ENCODE measurements around the gene CHRM2.
"Not testable (repeated sequence)": the region's sequence is repeated elsewhere in the genome, so short reads cannot be mapped to it uniquely, and the experiment has no call there.

Gene CHRM2

DNA sequence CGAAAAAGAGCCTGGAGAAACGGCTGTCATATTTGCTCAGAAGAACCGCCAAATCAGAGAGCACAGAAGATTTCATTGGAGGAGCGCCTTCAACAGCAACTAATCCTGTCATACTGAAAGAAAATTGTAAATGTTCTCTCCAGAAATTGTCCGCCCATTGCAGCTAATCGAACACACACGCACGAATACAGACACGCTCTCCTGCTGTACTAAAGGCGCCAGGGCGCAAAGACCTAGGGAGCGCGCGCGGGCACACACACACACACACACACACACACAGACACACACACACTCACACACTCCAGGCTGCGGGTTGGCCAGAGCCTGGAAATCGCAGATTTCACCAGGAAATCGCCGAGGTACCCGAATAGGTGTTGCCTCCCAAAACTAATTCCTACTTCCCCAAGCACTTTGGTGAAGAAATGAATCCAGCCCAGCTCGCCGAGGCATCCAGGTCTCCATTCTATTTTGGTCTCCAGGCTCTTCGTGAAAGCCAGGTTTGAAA, at the start of gene CHRM2:
TSS of gene CHRM2 (plus strand) at position 157 of the 505 bp plus-strand sequence. CDS start 146,214 bp downstream, outside the sequence.
- DNase-seq (ENCODE audit: low read depth in 2 of 2), result no peak

DNA sequence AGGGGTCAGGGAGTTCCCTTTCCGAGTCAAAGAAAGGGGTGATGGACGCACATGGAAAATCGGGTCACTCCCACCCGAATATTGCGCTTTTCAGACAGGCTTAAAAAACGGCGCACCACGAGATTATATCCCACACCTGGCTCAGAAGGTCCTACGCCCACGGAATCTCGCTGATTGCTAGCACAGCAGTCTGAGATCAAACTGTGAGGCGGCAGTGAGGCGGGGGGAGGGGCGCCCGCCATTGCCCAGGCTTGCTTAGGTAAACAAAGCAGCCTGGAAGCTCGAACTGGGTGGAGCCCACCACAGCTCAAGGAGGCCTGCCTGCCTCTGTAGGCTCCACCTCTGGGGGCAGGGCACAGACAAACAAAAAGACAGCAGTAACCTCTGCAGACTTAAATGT, 37.1 kb upstream of the CHRM2 start:
- DNase-seq (ENCODE audit: low read depth in 2 of 2), result not testable (repeated sequence)

DNA sequence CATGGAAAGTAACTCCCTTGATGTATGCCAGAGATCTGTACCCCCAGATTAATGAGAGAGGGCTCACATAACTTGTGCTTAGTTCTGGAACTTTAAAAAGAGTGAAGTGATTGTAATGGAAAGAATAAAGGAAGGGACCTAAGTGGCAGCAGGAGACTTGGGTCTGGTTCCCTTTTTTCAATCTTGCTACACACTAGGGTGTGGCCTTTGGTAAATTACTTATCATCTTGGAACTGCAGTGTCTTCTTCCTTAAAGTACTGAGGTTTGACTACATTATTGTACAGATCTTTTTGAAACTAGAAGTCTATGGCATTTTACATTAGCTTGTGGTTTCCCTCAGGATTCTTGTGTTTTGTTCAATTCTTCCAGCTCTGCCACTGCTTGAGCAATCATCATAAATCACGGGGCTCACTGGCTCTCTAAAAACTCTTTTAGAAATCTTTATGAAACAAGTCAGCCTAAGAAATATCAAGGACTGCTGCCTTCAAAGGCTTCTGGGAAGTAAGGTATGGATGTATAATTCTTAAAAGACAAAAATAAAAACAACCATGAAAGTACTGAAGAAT, 22.5 kb upstream of the CHRM2 start:
- no peak for DNase-seq (ENCODE audit: low read depth in 2 of 2)

DNA sequence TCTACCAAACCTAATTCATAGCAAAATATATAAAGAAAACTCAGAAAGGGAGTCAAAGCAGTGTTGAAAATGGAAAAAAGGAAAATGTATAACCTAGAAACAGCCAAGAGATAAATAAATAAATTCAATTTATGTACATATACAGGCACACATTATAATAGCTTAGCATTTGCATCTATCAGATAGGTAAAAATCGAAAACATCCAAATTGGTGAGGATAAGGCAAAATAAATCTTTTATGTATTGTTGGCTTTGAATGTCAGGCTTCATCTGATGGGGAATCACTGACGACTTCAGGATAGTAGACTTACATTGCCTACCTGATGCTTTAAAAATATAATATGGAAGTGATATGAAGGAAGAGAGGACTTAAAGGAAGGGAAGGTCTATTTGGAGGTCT, 20.6 kb upstream of the CHRM2 start:
- DNase-seq (ENCODE audit: low read depth in 2 of 2), result no peak

DNA sequence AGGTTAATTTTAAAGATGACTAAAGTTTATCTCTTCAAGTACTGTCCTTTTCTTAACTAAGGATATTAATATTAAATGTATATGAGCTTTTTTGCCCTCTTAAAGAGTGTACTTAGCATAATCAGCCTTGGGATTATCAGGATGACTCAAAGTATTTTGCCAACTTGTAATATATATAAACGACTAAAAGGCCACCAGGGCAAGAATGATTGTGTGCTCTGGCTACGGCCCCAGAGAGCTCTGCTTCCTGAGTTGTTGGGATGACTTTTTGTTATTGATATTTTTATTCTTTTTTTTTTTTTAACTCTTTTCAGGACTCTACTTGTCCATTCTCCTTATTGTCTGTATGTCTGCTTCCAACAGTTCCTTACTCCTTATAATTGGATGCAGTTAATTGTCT, 14.8 kb upstream of the CHRM2 start:
- no peak for DNase-seq (ENCODE audit: low read depth in 2 of 2)

DNA sequence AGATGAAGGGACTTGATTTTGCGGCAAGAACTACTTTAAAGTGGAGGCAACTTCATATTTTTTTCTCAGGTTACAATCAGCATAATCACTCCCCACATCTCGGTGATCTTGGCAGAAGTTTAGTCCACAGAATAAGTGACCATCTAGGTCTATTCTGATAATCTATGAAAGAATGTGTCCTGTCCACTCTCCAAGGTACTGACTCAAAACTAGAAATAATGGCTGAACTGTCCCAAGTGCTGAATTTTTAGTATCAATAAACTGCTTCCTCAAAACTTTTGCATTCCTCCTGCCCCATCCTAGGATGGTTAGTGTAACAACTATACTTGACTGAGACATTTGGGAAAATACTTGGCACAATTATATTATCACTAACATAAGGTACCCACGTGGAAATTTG, 10.9 kb upstream of the CHRM2 start:
- DNase-seq (ENCODE audit: low read depth in 2 of 2), result no peak

DNA sequence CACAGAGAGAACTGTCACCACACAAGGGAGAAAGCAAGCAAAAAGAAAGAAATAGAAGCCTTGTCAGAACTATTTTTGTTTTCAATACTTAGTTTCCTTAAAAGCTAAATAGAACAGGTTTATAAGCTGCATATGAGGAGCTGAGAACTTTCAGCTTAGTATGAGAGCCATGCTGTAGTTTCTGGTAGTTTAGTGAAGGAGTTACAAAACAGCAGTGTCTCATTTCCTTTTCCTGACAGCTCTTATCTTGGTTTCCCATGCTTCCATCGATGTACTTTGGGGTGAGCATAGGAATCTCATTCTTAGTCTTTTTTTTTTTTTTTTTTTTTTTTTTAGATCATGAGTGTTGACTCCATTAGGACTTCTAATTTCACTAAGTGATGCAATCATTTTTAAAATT, 8.6 kb upstream of the CHRM2 start:
- DNase-seq (ENCODE audit: low read depth in 2 of 2), result no peak

DNA sequence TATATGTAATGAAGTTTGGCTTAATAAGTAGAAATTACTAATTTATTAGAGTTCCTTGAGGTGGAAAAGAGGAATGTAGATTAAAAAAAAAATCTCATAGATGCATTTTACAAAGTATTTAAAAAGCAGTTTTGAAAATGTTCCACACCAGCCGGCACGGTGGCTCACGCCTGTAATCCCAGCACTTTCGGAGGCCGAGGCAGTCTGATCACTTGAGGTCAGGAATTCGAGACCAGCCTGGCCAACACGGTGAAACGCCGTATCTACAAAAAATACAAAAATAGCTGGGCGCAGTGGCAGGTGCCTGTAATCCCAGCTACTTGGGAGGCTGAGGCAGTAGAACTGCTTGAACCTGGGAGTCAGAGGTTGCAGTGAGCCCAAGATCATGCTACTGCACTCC, 3.2 kb upstream of the CHRM2 start:
- no peak for DNase-seq (ENCODE audit: low read depth in 2 of 2)

DNA sequence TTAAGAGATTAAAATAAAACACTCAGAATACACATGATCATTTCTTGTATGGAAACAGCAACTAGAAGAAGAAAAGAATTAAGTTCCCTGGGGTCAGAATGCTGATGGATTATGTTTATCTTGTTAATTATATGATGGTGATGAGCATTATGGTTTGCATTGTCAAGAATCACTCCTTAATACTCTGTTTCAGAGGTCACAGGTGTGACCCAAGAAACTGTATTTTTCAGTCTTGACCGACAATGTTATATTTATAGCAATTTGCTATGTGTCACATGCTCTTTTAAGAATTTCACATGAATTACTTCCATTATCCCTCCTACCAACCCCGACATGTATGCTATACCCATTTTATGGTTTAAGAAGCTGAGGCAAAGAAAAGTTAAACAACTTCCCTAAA, 2.7 kb upstream of the CHRM2 start:
- no peak for DNase-seq (ENCODE audit: low read depth in 2 of 2)

DNA sequence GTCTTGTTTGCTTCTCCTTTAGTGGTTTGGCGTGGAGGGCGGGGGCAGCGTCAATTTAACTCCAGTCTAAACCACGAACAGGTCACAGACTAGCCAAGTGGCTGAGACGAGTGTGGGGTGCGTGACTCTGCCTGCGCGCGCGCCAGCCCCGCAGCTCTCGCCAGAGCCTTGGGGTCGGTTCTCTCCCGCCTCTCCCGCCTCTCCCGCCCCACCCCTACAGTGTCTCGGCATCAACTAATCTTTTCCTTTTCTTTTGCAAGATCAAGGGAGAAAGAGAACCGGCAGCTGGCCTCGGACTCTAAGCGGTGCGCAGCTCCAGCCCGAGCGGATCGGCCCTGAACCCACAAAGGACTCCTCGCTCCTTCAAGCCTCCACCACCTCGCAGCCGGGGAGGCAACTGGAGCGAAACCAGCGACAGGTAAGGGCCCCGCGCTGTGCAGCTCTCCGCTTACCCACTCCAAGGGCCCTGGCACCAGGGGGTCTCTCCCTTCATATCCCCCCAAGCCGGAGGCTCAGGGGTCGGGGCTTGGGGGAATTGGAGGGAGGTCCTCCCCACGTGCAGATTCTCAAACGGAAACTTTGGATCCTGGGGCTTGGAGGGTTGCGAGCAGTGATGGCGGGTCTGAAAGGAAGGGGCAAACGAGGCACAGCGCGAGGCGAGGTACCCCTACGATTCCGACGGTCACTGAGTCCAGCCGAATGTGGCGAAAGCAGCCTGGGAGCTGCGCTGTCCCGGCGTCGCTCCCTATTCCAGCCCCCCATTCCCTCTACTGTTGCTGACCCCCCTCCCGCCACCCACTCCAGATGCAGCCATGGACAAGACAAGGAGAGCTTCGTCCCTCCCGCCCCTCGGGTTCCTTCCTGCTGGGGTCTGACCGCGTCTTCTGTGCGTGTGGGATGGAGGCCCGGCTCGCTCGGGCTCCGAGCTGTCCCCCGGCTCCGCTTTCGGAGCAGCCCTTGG, 829 bp downstream of the CHRM2 start:
- no peak for DNase-seq (ENCODE audit: low read depth in 2 of 2)

DNA sequence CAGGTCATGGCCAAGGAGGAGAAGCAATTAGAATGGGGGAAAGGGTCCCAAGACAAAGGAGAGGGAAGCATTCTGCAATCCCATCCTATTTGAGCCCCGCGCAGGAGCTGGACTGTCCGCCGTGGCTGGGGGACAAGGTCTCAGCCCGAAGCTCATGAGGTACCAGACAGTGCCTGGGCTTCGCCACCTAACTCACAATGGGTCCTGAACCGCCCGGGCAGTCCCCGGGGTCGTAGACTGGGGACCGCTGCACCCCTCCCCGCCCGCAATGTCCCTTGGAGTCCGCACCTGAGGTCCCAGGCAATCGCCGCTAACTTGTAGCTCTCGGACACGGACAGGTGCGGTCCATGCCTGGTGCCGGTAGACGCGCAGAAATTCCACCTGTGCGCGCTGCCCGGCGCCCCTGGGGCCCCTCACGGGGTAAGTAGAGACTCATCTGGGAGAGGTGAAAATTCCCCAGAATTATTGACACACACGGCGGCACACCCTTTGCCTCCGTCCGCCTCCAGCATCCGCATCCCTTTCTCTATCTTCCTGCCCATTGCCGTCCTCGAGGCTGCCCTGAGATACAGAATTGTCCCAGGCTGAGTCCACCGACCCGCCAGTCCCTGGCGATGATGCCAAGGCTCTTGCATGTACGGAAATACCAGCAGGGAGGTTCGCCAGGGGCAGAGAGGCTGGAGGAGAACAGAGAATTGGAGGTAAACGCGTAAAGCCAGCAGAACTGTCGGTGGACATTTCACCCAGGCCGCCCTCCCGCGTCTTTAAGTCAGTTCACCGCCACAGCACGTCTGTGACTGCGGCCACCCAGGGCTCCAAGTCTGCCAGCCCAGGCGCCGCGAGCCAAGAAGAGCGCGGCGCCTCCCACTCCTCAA, 1.8 kb downstream of the CHRM2 start:
- no peak for DNase-seq (ENCODE audit: low read depth in 2 of 2)

DNA sequence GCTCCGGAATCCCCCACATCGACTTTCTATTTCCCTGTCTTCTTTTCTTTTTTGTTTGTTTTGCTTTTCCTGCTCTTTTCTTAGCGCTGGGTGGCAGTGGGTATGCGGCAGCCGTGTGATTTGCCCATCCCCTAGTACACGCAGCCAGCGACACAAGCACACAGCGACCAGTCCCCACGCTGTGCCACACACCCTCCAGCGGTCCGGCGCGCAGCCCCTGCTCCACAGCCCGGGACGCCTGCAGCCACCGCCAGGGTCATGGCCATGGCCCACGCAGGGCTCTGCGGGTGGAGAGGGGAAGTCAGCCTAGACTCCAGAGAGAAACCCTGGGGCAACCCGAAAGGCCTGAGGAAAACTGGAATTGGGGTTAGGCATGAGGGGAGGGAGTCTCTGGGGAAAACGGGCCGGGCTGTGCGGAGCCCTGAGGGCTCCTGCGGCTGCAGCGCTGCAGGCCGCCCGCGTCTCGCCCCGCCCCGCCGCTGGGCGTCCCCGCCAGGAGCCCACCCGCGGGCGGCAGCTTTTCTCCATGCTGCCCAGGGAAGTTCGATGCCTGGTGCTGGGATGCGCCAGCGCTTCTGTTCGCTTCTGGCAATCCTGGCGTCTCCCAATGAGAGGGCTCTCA, 2.5 kb downstream of the CHRM2 start:
- DNase-seq (ENCODE audit: low read depth in 2 of 2), result no peak

DNA sequence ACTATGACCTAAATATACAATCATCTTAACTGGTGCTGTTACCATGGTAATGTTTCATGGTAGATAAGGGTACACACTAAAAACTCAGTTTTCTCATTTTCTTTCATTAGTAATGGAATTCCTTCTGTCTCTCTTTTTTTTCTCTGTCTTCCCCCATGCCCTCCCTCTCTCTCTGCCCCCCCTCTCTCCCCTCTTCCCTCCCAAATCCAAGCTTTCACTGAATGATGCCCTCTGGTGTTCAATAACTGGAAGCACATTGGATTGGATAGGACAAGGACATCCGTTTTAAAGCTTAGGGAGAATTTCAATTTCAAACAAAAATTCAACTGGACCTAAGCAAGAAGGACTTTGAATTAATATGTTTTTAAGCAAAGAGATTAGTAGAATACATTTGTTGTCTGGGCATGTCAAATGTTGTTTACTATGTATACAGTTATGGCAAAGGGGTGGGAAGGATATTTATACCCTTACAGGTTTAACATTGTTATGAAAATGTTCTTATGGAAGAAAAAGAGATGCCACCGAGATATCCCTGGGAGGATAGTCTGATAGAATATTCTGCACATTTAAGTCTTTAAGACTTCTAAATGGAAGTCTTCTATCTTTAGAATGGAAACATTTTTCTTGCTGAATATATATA, 6.1 kb downstream of the CHRM2 start:
- no peak for DNase-seq (ENCODE audit: low read depth in 2 of 2)

DNA sequence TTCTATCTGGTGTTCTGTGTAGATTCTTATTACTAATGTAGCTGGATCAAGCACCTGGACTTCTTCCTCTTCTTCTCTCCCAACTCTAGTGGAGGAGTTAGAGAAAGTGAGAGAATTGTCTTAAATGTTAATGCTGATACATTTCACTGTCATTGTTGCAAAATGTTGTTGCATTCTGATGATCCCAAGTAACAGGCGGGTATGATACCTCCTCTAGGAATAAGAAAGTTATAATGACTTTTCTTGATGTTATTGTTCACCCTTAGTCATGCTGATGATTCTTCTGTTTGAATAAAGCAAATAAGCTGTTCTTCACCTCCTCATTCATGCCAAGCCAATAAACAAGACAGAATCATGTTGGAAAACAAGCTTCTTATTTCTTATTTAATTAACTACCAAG, 9.1 kb downstream of the CHRM2 start:
- no peak for DNase-seq (ENCODE audit: low read depth in 2 of 2)

DNA sequence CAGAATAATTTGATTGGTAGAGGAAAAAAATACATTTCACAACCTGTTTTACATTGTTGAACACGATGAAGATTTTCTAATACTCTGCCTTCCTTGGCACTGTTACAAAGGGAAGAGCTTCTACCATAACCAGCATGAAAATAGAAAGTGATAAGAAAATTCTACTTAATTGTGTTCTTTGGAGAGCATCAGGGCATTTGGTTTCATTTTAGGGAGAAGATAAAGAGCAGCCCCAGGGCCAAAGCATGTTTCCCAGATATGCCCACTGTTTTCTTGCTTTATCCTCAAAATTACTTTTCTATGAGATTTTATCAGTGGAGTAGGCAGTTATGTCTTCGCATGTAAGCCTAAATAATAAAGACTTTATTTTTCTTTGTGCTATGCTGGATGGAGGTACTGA, 9.5 kb downstream of the CHRM2 start:
- DNase-seq (ENCODE audit: low read depth in 2 of 2), result no peak

DNA sequence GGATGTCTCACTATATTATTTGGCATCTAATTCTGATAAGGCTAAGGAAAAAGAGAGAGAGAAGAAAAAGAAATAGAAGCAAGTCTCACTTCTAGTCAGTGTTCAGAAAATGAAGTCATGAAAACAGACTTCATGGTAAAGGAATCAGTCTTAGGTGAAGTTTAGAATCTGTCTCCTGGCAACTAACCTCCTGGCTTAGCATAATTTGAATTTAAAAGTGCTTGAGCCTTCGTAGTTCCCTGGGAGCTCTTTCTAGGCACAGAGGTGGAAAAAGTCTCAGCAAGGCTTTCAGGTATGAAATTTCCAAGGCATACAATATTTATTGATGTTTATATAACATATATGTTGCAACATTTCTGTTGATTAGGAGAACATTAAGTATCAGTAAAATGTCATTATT, 10.4 kb downstream of the CHRM2 start:
- no peak for DNase-seq (ENCODE audit: low read depth in 2 of 2)

DNA sequence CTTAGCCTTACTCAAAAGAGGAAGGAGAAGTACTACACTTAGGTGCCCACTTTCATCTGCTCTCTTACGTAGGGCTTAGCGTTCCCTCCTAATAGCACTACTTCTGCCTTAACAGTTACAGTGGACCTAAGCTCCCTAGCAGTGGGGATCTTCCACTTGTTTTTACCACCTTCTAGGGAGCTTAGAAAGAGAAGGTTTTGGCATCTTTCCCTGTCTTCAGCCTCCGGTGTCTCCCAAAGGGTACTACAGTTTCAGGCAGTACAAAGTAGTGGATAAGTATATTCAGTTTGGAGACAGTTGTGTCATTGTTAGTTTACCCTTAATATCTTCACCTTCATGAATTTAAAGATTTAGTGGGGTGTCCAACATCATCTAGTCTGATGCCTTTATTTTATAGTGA, 14.6 kb downstream of the CHRM2 start:
- DNase-seq (ENCODE audit: low read depth in 2 of 2), result no peak

DNA sequence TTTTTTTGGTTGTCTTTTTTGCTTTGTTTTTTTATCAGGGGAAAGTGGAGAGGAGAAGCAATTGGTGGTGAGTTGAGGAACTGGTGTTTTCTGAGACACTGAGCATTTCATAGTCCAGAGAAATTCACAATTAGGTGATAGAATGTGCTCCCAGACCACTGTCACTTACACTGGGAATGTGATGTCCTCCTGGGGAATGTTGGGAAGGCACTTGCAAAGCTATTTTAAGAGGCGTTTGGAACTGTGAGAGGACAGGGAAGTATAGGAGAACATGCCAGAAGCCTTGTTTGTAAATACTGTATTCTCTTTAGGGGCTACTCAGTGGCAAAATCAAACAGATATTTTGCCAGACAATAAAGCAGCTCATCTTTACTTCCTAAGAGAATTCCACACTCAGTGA, 16.0 kb downstream of the CHRM2 start:
- no peak for DNase-seq (ENCODE audit: low read depth in 2 of 2)

DNA sequence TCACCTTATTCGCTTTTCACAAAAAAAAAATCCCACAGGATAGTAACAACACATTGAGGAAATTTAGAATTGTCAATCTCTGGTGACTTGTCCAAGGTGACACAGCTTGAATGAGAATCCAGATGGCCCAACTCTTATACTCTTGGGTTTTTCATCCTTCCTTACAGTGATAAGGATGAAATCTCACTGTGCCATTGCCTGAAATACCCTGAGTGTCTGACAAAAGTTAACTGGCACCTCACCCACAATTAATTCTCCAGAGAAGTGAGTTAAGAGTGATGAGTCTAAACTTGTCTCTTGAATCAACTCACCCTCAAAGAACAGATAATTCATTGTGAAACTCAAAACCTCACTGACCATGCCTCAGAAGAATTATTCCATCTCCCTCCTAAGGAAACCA, 18.9 kb downstream of the CHRM2 start:
- DNase-seq (ENCODE audit: low read depth in 2 of 2), result no peak

DNA sequence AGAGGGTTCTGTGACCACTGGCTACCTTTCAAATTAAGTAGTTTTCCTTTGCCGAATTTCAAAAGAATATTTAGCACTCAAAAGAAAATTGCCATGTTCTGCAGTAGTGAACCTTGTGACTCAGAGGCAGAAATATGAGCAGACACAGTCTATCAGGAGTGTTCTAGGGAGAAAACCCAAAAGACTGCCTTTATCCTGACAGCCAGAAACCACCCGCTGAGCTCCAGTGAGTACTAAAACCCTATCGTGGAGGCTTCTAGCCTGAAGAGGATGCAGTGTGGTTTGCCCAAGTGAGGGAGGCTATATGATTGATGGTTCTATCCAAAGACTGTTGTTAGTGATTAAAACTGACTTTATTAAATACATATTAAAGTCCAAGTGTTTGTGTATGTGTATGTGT, 21.9 kb downstream of the CHRM2 start:
- no peak for DNase-seq (ENCODE audit: low read depth in 2 of 2)

DNA sequence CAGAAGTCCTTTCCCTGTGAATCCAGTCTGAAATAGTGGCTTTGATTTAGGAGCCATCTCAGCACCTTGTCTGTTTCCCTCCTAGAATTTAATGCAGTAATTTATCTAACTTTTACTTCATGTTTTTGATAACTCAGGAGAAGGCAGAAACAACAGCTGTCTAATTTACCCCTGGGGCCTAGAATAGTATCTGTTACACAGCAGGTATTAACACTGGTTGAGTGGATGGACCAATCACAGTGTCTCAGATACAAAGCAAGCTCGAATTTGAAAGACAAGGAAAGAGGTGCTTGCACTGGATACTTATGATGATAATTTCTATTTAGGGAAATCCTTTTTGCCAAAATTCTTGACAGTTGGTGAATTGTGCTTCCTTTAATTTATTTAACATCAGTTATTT, 23.4 kb downstream of the CHRM2 start:
- no peak for DNase-seq (ENCODE audit: low read depth in 2 of 2)

Measured in fibroblast of skin of left biceps (primary cell).